T-helper 1 cell treated with Interleukin-12 subunit alpha and Interleukin-12 subunit beta and Interleukin-4 antibody, amounts not matched to agents 30 μg/mL and 1 μg/mL, for 36 hours (primary cell): ENCODE data around the gene PJA2.

Experiments used
- H3K27ac Mint-ChIP-seq: one replicate; pipeline ENCODE4 v1.8.0; 2021; ENCODE audit warnings: mild to moderate bottlenecking, mixed read lengths
- H3K27me3 Mint-ChIP-seq: one replicate; pipeline ENCODE4 v1.8.0; 2021; ENCODE audit warnings: low read depth, mixed read lengths
- H3K36me3 Mint-ChIP-seq: one replicate; pipeline ENCODE4 v1.8.0; 2021; ENCODE audit warnings: low read depth, mixed read lengths
- H3K4me1 Mint-ChIP-seq: one replicate; pipeline ENCODE4 v1.8.0; 2021; ENCODE audit warnings: low read depth, mixed read lengths
- H3K4me3 Mint-ChIP-seq: one replicate; pipeline ENCODE4 v1.8.0; 2021; ENCODE audit warnings: mild to moderate bottlenecking, moderate library complexity, mixed read lengths
- H3K9me3 Mint-ChIP-seq: one replicate; pipeline ENCODE4 v1.8.0; 2021; ENCODE audit warnings: mixed read lengths

The PJA2 gene

DNA sequence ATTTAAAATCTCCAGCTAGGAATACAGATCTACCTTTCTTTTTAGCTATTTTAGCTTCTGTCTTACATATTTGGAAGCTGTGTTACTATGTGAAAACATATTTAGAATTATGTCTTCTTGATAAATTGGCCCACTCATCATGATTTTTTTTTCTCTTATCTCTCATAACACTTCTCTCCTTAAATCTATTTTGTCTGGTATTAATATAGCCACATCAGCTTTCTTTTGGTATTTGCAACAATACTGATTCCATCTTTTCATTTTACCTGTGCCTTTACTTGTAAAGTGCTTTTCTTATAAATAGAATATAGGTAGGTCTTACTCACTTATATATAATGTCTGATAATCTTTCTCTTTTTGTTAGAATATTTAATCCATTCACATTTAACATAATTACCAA lies 19.6 kb downstream of the PJA2 start:
- no peak overlapping the region for H3K27ac Mint-ChIP-seq
- no peak overlapping the region for H3K4me3 Mint-ChIP-seq
- H3K36me3 Mint-ChIP-seq, result peaks cover 15% of the 10 kb centered on the region
- peaks cover 18% of the 10 kb centered on the region for H3K4me1 Mint-ChIP-seq
- no peaks in the 10 kb centered on the region for H3K27me3 Mint-ChIP-seq
- H3K9me3 Mint-ChIP-seq, result no peaks in the 10 kb centered on the region

DNA sequence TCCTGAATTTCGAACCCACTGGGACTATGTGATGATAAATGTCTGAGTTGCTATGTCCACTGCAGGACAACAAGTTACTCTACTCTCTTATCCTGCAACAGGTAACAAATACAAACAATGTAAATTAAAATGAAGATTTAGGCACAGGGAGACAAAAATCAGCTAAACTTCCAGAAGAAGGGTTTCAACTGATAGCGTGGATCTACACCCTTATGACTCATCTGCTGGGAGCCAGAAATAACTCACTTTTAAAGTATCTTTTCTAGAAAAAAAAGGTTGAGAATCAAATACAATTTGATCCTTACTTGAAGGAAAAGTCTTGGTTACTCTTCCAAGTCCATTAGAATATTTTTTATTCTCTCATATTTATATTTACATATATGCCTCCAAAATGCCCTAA lies 21.4 kb downstream of the PJA2 start:
- H3K4me1 Mint-ChIP-seq, result peaks cover 20% of the 10 kb centered on the region
- H3K27me3 Mint-ChIP-seq, result no peaks in the 10 kb centered on the region
- H3K27ac Mint-ChIP-seq, result no peak overlapping the region
- H3K4me3 Mint-ChIP-seq, result no peak overlapping the region
- peaks cover 12% of the 10 kb centered on the region for H3K36me3 Mint-ChIP-seq
- no peaks in the 10 kb centered on the region for H3K9me3 Mint-ChIP-seq

DNA sequence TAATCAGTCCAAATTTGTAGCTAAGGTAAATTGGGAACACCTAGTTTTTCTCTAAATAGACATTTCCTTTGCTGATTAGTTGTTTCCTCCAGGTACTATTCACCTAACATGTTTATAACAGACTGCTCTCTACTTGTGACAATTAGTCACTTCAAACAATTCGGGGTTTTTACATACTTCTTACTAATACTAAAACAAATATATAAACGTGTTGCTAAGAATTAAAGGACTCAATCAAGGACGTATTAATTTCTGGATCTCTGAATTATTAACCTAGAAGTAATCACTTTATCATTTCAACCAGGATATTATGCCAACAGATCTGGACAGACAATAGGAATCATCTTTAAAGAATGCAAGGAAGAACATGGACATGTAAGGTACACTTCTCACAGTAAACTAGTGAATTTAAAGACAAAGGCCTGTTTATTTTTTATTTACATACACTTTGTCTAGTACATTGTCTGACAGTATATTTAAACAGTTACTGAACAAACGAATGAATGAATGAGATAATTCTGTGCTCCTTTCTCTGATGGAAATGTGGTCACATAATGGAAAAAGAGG lies 22.3 kb downstream of the PJA2 start:
- Mint-ChIP-seq H3K9me3 (no peaks in the 10 kb centered on the region), H3K27me3 (no peaks in the 10 kb centered on the region), H3K4me1 (peaks cover 18% of the 10 kb centered on the region), H3K27ac (no peak overlapping the region), H3K4me3 (no peak overlapping the region), H3K36me3 (peaks cover 16% of the 10 kb centered on the region)

DNA sequence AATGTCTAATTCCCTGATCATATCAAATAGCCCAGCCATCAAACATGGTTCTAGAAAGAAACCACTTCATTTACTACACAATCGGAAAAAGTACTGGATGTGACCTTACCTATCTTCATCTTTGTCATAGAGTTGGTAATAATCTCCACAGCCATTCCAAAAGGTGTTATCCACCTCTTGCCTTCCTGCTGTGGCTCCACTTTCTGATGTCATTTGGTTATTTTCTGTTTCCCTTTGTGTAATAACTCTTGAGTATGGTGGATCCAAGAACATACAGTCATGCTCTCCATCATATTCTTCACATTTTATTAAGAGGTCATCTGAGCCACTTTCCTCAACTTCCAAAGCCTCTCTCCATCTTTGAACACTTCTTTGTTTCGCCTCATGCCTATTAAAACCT lies 31.7 kb downstream of the PJA2 start:
- peaks cover 27% of the 10 kb centered on the region for H3K36me3 Mint-ChIP-seq
- H3K27me3 Mint-ChIP-seq, result no peaks in the 10 kb centered on the region
- H3K9me3 Mint-ChIP-seq, result no peaks in the 10 kb centered on the region
- no peak overlapping the region for H3K4me3 Mint-ChIP-seq
- H3K27ac Mint-ChIP-seq, result no peak overlapping the region
- peaks cover 5% of the 10 kb centered on the region for H3K4me1 Mint-ChIP-seq

DNA sequence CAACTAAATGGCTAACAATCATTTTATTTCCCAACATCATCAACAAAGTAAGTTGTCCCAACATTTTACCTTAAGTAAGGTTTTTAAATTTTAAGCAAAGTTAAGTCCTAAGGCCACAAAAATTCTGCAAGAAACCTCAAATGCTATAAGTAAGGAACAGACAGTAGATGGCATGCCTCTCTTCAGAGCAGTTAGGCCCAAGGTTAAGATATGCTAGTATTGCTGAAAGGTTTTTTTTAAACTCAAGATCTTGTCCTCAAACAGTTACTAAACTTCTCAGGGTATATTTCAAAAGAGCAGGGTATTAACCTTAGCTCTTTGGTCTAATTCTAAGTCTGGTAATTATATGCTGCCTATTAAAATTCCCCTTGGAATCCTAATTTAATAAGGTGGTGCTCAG lies 35.1 kb downstream of the PJA2 start:
- H3K27me3 Mint-ChIP-seq, result no peaks in the 10 kb centered on the region
- peaks cover 11% of the 10 kb centered on the region for H3K4me1 Mint-ChIP-seq
- peaks cover 36% of the 10 kb centered on the region for H3K36me3 Mint-ChIP-seq
- H3K4me3 Mint-ChIP-seq, result no peak overlapping the region
- no peaks in the 10 kb centered on the region for H3K9me3 Mint-ChIP-seq
- H3K27ac Mint-ChIP-seq, result no peak overlapping the region

DNA sequence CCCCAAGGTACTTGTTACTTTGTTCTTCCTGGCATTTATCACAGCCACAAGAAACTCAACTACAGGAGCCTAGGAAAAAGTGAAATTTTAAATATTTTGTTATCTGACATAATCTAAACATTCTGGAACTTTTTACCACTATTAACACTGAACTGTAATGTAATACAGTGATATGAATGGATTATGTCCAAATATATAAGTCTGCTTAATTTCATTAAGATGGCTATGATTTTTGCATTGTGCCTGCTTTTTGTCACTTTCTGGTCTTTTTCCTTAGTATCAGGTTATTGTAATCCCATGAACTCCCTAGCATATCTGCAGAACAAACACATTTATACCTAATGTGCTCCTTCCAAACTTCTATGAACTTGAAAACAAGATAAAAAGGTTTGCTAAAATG lies 35.8 kb downstream of the PJA2 start:
- Mint-ChIP-seq H3K4me3 (no peak overlapping the region), H3K36me3 (peaks cover 39% of the 10 kb centered on the region)

DNA sequence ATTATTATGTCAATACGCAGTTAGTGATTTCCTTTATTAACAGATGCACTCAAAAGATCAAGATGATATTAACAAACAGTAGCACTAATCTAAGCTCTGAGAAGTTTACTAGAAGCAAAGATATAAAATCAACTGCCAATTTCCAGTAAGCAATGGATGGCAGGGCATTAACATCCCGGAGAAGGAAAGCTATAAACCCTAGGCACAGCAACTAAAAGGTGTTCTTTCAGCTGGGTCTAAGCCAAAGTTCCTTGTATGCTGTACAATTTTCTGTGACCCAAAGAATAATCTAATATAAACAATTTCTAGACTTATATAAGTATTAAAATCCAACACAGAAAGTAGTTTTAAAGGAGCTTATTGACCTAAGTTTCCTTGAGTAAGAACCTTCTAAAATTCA lies 39.4 kb downstream of the PJA2 start:
- peaks cover 10% of the 10 kb centered on the region for H3K4me1 Mint-ChIP-seq
- H3K27ac Mint-ChIP-seq, result no peak overlapping the region
- H3K27me3 Mint-ChIP-seq, result no peaks in the 10 kb centered on the region
- H3K4me3 Mint-ChIP-seq, result no peak overlapping the region
- H3K9me3 Mint-ChIP-seq, result peaks cover 17% of the 10 kb centered on the region
- peaks cover 45% of the 10 kb centered on the region for H3K36me3 Mint-ChIP-seq

More for the DNA sequence above, 35.8 kb downstream of the PJA2 start:
- peaks cover 11% of the 10 kb centered on the region for H3K4me1 Mint-ChIP-seq
- no peak overlapping the region for H3K27ac Mint-ChIP-seq
- peaks cover 2% of the 10 kb centered on the region for H3K9me3 Mint-ChIP-seq
- no peaks in the 10 kb centered on the region for H3K27me3 Mint-ChIP-seq

DNA sequence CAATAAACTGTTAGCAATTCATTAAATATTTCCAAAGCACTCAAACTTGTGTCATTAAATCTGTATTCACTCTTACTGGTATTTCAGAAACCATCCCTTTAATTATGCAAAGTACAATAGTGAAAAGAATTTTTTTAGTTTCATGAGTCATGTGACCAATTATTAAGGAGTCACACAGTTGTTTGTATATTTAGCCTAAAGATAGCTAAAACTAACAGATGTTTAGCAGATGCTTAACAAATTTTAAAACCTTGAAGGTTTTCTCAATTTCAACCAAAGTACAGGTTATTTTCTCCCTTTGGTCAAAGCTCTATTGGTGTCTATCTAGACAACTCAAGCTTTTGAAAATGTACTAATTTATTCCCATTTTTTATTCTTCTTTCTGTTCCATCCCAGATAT lies 44.1 kb downstream of the PJA2 start:
- peaks cover 6% of the 10 kb centered on the region for H3K4me1 Mint-ChIP-seq
- H3K27ac Mint-ChIP-seq, result no peak overlapping the region
- H3K27me3 Mint-ChIP-seq, result no peaks in the 10 kb centered on the region
- H3K4me3 Mint-ChIP-seq, result no peak overlapping the region
- peaks cover 17% of the 10 kb centered on the region for H3K9me3 Mint-ChIP-seq
- H3K36me3 Mint-ChIP-seq, result peaks cover 44% of the 10 kb centered on the region

DNA sequence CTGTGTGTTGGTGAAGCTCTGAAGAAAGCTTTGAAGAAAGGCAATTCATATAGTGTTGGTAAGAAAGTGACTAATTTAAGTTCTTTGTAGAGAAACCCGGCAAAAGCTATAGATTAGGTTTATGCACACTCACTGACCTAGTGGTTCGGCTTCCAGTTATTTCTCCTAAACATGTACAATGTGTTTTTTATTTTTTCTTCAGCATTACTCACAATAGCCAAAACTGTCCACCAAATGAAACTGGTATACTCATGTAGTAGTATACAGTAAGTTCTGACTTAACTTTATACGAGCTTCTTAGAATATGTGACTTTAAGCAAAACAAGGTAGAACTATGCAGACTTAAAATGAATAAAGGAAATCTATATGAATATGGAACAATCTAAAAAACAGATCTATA lies 44.8 kb downstream of the PJA2 start:
- Mint-ChIP-seq H3K36me3 (peaks cover 41% of the 10 kb centered on the region), H3K9me3 (peaks cover 17% of the 10 kb centered on the region), H3K27me3 (no peaks in the 10 kb centered on the region), H3K4me1 (peaks cover 6% of the 10 kb centered on the region), H3K27ac (no peak overlapping the region), H3K4me3 (no peak overlapping the region)

DNA sequence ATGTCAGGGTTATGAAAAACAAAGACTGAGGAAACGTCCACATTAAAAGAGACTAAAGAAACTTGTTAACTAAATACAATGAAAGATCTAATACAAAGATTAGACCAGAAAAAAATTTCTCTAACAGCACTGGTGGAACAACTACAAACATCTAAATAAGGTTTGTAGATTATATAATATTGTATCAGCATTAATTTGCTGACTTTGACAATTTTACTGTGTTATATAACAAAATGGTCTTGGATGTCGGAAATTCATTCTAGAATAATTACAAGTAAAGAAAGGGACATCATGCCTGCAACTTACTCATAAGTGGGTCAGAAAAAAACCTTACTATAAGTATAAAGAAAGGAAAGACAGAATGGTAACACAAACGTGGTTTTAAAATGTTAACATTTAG lies 50.1 kb downstream of the PJA2 start:
- no peak overlapping the region for H3K4me3 Mint-ChIP-seq
- no peak overlapping the region for H3K27ac Mint-ChIP-seq
- no peaks in the 10 kb centered on the region for H3K9me3 Mint-ChIP-seq
- H3K36me3 Mint-ChIP-seq, result peaks cover 30% of the 10 kb centered on the region
- peaks cover 3% of the 10 kb centered on the region for H3K4me1 Mint-ChIP-seq
- no peaks in the 10 kb centered on the region for H3K27me3 Mint-ChIP-seq

DNA sequence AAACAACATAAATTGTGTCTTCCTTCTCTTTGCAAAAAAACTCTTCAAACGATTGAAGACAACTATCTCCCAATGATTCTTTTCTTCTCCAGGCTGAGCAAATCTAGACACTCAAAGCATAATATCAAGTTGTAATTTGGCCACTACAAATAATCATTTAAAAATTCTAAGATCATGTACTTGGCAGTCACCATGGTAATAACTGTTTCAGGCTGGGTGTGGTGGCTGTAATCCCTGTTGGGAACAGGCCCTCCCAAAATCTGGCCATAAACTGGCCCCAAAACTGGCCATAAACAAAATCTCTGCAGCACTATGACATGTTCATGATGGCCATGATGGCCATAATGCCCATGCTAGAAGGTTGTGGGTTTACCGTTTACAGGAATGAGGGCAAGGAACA lies 52.0 kb downstream of the PJA2 start:
- no peaks in the 10 kb centered on the region for H3K27me3 Mint-ChIP-seq
- no peak overlapping the region for H3K27ac Mint-ChIP-seq
- H3K4me3 Mint-ChIP-seq, result no peak overlapping the region
- no peaks in the 10 kb centered on the region for H3K9me3 Mint-ChIP-seq
- no peaks in the 10 kb centered on the region for H3K4me1 Mint-ChIP-seq
- peaks cover 25% of the 10 kb centered on the region for H3K36me3 Mint-ChIP-seq

DNA sequence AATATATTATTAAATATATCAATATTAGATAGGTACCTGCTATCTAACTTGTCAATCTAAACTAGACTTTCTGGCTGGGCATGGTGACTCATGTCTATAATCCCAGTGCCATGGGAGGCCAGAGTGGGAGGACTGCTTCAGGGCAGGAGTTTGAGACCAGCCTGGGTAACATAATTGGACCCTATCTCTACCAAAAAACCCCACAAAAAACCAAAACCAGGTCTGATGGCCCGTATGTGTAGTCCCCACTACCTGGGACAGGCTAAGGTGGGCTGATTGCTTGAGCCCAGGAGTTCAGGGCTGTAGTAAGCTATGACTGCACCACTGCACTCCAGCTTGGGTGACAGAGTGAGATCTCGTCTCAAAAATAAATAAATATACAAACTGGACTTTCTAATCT lies 55.0 kb downstream of the PJA2 start:
- H3K4me1 Mint-ChIP-seq, result peaks cover 5% of the 10 kb centered on the region
- no peak overlapping the region for H3K27ac Mint-ChIP-seq
- no peak overlapping the region for H3K4me3 Mint-ChIP-seq
- no peaks in the 10 kb centered on the region for H3K9me3 Mint-ChIP-seq
- peaks cover 15% of the 10 kb centered on the region for H3K36me3 Mint-ChIP-seq
- H3K27me3 Mint-ChIP-seq, result no peaks in the 10 kb centered on the region

DNA sequence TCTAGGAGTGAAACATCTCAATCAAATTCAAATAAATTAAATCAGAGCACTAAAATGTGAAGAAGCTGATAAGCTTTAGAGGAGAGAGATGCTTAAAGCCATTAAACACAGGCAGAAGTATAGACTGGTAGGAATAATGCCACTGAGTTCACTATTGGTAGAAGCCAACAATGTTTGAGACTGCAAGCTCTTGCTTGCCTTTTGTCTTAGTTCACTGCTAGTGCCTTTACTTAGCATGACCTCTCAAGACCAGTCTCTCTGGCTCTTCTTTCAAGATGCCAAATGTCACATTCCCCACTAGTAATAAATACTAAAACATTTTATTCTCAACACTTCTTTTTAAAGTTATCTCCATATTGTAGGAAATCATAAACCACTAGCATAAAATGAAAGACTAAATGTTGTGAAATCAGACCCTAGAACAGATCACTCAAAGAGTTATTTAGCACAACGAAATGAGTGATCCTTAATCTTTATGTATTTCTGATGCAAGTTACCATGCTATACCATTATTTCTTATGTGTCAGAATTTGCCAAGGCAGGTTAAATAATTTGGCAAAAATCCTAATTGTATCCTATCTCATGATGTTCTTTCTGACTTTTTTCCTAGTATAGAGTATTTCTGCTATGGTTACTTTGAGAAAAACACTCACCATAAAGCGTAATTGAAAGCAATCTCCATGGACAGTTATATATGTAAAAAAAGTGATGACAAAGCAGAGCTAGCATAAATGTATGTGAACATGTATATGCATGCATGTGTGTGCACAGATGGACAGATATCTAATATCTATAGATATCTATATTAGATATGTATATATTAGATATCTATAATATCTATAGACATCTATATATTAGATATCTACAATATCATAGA lies 57.5 kb downstream of the PJA2 start:
- Mint-ChIP-seq H3K27ac (no peak overlapping the region), H3K4me1 (peaks cover 9% of the 10 kb centered on the region), H3K27me3 (no peaks in the 10 kb centered on the region), H3K4me3 (no peak overlapping the region), H3K9me3 (no peaks in the 10 kb centered on the region), H3K36me3 (peaks cover 7% of the 10 kb centered on the region)

DNA sequence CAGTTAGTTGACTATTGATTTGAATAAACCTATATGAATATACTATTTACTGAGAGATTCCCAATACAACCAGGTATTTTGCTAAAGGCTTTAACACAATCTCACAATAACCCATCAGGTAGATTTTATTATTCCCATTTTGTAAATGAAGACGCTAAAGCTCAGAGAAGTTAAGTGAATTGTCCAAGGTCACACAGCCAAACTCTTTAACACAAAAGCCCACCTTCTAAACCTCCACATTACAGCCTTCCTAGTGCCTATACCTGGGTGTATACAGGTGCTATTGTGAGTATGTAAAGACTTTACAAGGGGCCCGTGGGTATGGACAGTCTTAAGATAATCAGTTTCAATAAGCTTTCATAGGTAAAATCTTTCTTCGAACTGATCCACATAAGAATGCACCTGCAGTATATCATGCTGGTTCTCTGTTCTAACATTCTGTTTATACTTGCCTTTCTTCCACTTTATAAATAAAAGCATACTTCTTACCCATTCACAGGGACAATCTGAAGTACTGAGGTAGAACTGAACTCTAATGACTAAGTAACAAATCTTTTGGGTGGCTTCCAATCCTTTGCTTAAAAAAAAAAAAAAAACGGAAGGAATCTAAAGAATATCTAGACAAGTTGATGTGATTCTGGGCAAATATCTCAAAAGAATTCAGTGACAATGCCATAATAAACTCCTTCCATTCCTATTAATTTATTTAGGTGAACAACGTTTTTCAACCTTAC lies 59.1 kb downstream of the PJA2 start:
- H3K4me1 Mint-ChIP-seq, result peaks cover 9% of the 10 kb centered on the region
- peaks cover 7% of the 10 kb centered on the region for H3K36me3 Mint-ChIP-seq

DNA sequence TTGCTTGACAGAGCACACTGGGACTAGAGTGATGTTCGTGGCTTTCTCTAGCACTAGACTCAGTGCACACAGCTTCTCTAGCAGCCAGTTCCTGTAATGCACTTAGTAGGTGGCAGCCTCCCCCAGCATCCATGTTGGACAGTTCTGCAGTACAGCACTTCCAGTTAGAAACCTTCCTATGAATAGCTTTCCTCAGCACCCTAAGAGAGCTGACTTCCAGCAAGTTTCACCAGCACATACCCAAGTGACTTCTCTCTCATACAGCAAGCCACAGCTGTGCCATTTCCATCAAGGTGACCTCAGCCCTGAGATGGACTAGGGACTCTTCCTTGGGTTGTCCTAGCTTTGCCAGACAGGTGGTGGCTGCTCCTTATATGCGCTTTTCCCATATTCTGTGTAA lies 60.4 kb downstream of the PJA2 start:
- no peak overlapping the region for H3K4me3 Mint-ChIP-seq
- H3K27ac Mint-ChIP-seq, result no peak overlapping the region
- no peaks in the 10 kb centered on the region for H3K9me3 Mint-ChIP-seq
- peaks cover 4% of the 10 kb centered on the region for H3K36me3 Mint-ChIP-seq
- peaks cover 9% of the 10 kb centered on the region for H3K4me1 Mint-ChIP-seq
- no peaks in the 10 kb centered on the region for H3K27me3 Mint-ChIP-seq

More for the DNA sequence above, 59.1 kb downstream of the PJA2 start:
- Mint-ChIP-seq H3K27ac (no peak overlapping the region), H3K9me3 (no peaks in the 10 kb centered on the region), H3K27me3 (no peaks in the 10 kb centered on the region), H3K4me3 (no peak overlapping the region)
